SK-N-MC (cell line): ENCODE results near the gene SLC1A7.

Experiments used
- DNase-seq: peaks from one replicate; pipeline ENCODE4 v3.0.0-alpha.2; 2011; ENCODE audit warnings: low read depth, low spot score
- H3K27ac ChIP-seq: fragments of 200-600 bp; sonication (generic); 2 replicates; pipeline ENCODE4 v1.5.1; 2016; ENCODE audit warnings: mixed run types
- H3K36me3 ChIP-seq: fragments of 200-600 bp; sonication (generic); 2 replicates; pipeline ENCODE4 v1.6.1; 2017; ENCODE audit warnings: antibody characterized with exemption, low read length, mixed read lengths; ENCODE audit not compliant: insufficient read depth
- H3K4me3 ChIP-seq: fragments of 200-600 bp; sonication (generic); 2 replicates; pipeline ENCODE4 v1.5.1; 2016
- H3K9ac ChIP-seq: fragments of 200-600 bp; sonication (generic); 2 replicates; pipeline ENCODE4 v1.8.0; 2017; ENCODE audit warnings: mixed run types, mixed read lengths; ENCODE audit not compliant: insufficient read length
- H3K9me3 ChIP-seq: fragments of 200-600 bp; sonication (generic); 2 replicates; pipeline ENCODE4 v1.6.1; 2017; ENCODE audit warnings: low read depth, mild to moderate bottlenecking, antibody characterized with exemption, low read length, moderate library complexity, mixed read lengths
- EZH2 ChIP-seq: fragments of 200-600 bp; sonication (generic); IDR thresholded peaks from one replicate; pipeline ENCODE4 v1.6.1; 2017; ENCODE audit warnings: antibody characterized with exemption
- FOXP2 ChIP-seq: optimal IDR thresholded peaks from 2 replicates; pipeline ENCODE3; 2011; ENCODE audit warnings: mild to moderate bottlenecking, moderate library complexity; ENCODE audit not compliant: insufficient read depth; ENCODE audit errors: extremely low read length, control extremely low read depth
- POLR2AphosphoS5 ChIP-seq: IDR thresholded peaks from 2 replicates; pipeline ENCODE4 v1.6.1; 2012; ENCODE audit warnings: mild to moderate bottlenecking, low read depth, low read length, borderline replicate concordance

SLC1A7 gene

DNA sequence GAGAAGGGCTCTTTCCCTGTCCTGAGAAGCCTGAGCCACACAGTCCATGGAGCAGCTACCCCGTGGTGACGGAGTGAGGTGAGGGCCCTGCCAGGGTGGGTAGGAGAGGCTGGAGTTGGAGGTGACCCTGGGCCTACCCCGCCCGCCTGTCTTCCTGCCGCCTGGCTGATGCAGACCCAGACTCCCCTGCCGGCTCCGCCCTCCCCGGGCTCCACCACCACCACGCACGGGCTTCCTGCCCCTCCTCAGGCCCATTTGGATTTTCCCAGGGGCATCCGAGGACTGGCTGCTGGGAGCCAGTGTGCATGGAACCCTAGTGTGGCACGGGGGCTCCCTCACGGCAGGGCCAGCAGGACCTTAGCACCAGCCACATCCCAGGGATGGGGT, 47.9 kb downstream of the SLC1A7 start:
- no peak overlapping the region for H3K9ac ChIP-seq
- no peak overlapping the region for H3K4me3 ChIP-seq
- no peak overlapping the region for H3K27ac ChIP-seq
- TF ChIP-seq POLR2AphosphoS5 (no peak), FOXP2 (no peak), EZH2 (no peak)
- no peaks in the 10 kb centered on the region for H3K36me3 ChIP-seq
- no peak for DNase-seq
- no peaks in the 10 kb centered on the region for H3K9me3 ChIP-seq

DNA sequence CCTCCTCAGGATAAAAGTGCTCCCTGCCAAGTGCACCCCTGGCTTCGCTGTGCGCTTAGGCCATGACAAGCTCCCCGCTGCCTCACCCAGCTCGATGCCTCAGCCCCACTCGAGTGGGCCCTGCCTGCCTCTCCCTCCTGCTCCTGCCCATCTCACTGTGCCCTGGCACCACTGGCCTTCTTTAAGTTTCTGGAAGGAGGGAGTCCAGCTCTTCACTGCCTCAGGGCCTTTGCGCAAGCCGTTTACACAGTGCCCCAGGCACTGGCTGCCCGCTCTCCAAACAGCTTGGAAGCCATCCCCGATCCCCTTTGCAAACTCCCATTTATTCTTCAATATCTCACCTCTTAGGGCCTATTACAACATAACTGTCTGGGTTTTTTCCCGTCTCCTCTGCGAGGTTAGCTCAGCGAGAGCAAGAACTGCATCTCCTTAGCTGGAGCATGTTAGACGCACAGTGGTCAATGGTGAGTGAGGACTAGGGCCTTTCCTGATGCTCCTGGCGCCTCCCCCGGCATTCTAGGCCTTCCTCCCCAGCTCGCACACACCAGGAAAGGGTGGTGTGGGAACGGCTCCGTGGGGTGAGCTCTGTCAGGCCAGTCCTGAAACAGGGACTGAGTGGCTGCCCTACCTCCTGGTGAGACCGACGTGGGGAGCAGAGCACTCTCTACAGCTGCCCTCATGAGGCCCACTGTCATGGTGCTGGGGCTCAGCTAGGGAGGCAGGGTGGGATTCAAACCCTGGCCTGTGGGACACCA, 48.5 kb downstream of the SLC1A7 start:
- TF ChIP-seq FOXP2 (no peak), EZH2 (no peak), POLR2AphosphoS5 (no peak)
- no peaks in the 10 kb centered on the region for H3K9me3 ChIP-seq
- no peak for DNase-seq
- no peak overlapping the region for H3K9ac ChIP-seq
- H3K27ac ChIP-seq, result no peak overlapping the region
- H3K4me3 ChIP-seq, result no peak overlapping the region
- H3K36me3 ChIP-seq, result no peaks in the 10 kb centered on the region

DNA sequence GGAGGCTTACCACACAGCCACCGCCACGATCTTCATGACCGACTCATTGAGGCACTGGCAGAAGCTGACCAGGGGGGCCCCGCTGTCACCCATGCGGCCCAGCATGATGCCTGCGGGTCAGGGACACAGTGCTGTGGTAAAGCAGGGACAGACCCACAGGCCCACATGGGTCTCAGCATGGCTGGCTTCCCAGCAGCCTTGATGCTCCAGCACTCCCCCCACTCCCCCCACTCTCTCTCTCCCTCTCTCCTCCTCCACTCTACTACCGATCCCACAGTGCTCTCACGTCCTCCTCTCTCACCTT, 49.0 kb downstream of the SLC1A7 start:
- no peaks in the 10 kb centered on the region for H3K9me3 ChIP-seq
- no peak overlapping the region for H3K9ac ChIP-seq
- H3K4me3 ChIP-seq, result no peak overlapping the region
- no peaks in the 10 kb centered on the region for H3K36me3 ChIP-seq
- TF ChIP-seq FOXP2 (no peak), POLR2AphosphoS5 (no peak), EZH2 (no peak)
- no peak for DNase-seq
- H3K27ac ChIP-seq, result no peak overlapping the region

DNA sequence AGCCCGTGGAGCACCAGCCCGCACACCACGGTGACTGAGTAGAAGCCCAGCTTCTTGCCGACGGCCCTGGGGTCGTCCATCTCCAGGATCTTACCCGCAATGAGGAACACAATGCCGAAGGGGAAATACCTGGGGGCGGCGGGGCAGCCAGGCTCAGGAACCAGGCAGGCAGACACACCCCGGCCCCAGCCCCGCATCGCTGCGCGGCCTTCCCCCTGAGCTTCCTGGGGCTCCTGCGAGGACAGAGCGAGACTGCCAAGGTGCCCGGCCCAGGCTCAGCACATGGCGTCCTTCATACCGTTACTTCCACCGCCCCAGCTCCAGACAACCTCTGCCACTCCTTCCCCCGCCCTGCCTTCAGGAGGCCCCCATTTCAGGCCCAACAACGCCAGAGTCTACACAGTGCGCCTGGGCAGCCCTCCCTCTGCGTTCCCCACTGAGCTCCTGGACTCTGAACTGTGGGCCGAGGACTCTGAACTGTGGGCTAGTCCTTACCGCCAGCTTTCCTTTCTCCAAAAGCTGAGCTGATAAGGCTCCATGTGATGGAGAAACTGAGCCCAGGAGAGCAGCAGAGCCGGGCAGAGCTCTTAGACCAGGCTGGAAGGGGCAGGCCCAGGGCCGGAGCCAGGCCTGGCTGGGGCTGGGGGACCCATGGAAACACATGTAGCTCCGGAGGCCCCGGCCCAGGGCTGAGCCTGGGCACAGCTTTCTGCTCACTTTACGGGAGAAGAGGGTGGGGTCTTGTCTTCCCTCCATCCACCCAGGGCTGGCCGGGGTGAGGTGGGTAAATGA, 49.6 kb downstream of the SLC1A7 start:
- H3K27ac ChIP-seq, result no peak overlapping the region
- H3K4me3 ChIP-seq, result no peak overlapping the region
- H3K9me3 ChIP-seq, result no peaks in the 10 kb centered on the region
- H3K9ac ChIP-seq, result no peak overlapping the region
- H3K36me3 ChIP-seq, result no peaks in the 10 kb centered on the region
- TF ChIP-seq POLR2AphosphoS5 (no peak), EZH2 (no peak), FOXP2 (no peak)
- no peak for DNase-seq

DNA sequence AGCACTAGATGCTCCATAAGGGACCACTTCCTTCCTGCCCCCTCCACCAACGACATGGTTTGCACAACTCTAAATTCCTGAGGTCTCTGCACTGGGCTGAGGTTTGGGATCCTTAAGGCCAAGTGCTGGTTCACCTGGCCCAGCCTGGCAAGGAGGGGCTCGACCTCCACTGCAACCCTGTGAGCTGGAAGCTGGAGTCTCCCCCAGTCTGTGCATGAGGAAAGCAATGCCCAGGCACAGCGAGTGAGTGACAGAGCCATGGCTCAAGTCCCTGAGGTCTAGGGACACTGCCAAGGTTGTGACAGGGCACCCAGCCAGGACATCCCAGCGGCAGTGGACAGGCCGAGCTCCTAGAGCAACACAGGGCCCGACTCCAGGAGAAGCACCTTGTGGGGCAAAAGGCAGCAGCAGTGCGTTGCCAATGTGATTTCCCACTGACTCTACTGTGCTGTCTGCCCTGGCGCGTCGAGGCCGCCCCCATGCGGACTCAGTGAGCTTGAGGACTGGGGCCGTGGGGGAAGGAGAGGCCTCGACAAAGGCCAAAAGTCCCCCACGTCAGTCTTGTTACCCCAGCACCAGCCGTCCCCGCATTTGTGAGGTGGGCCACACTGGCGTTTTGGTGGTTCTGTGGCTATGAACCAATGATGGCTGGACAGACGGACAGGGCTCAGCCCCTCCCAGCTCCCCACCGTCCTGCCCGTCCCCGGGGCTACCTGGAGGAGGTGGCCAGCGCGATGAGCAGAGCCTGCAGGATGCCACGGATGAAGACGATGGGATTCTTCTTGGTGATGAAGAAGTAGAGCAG, 50.4 kb downstream of the SLC1A7 start:
- TF ChIP-seq FOXP2 (no peak), POLR2AphosphoS5 (no peak), EZH2 (no peak)
- no peak for DNase-seq
- no peaks in the 10 kb centered on the region for H3K36me3 ChIP-seq
- no peak overlapping the region for H3K27ac ChIP-seq
- no peak overlapping the region for H3K9ac ChIP-seq
- H3K4me3 ChIP-seq, result no peak overlapping the region
- H3K9me3 ChIP-seq, result no peaks in the 10 kb centered on the region

DNA sequence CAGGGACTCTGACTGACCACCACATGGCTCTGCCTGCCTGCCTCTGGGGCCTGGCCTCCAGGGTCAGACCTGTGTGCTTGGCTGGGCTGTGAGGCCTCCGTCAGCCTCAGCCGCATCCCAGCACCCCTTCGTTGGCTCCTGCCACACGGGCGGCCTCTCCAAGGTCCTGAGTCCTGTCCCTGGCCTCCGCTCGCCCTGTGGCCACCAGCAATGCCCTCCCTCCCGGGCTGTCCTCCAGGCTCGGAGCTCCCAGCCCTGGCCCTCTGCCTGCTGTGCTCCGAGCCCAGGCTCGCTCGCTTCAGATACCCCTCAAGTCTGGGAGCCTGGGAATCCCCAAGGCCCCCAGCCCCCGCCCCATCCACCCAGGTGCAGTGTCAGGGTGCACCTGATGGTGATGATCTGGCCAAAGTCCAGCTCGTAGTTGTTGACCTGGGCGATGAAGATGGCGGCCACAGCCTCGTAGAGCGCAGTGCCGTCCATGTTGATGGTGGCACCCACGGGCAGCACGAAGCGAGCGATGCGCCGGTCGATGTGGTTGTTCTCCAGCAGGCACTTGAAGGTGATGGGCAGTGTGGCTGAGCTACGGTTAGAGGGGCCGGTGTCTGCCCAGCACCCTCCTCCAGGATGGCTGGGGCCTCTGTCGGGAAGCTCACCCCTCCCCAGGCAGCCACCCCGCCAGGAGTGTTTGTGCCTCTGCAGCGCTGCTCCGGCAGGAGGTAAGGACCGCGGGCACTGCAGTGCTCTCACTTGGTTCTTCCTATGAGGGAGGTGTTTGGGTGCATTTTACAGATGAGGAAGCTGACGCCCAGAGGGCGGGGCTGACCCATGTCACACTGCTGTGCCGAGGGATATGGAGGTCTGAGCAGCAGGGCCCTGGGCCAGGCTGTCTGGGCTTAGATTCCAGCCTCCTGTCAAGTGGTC, 52.0 kb downstream of the SLC1A7 start:
- no peak overlapping the region for H3K9ac ChIP-seq
- H3K4me3 ChIP-seq, result no peak overlapping the region
- no peaks in the 10 kb centered on the region for H3K36me3 ChIP-seq
- H3K9me3 ChIP-seq, result no peaks in the 10 kb centered on the region
- no peak for TF ChIP-seq FOXP2
- TF ChIP-seq EZH2, result no peak
- TF ChIP-seq POLR2AphosphoS5, result no peak
- DNase-seq, result no peak
- H3K27ac ChIP-seq, result no peak overlapping the region

DNA sequence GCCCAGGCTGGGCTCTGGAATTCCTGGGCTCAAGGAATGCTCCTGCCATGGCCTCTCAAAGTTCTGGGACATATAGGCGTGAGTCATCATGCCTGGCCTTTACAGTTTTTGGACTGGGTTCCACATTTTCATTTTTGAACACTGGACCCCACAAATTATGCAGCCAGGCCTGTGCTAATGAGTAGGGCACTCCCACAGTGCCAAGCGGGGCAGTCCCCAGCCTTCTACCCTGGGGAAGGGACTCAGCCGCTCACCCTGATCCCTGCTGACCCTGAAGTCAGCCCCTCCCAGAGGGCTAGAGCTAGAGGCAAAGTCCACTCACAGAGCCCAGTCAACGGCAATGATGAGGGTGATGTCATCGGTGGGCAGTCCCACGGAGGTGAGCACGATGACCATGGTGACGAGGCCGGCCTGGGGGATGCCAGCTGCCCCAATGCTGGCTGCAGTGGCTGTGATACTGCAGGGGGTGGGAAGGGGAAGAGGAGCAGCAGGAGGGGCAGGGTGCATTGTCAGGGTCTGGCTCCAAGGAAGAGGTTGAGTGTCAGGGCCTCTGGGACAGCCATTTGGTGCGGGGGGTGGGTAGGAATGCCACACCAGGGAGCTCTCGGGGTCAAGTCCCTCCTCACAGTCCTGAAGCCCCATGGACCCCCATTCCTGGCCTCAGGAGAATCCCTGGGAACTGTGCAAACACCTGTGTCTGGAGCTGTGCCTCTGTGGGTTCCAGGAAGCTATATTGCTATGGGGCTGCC, 52.8 kb downstream of the SLC1A7 start:
- TF ChIP-seq POLR2AphosphoS5 (no peak), EZH2 (no peak), FOXP2 (no peak)
- Histone ChIP-seq H3K36me3 (no peaks in the 10 kb centered on the region), H3K4me3 (no peak overlapping the region), H3K27ac (no peak overlapping the region), H3K9ac (no peak overlapping the region), H3K9me3 (no peaks in the 10 kb centered on the region)
- no peak for DNase-seq
